Spleen (tissue), 7 donors: ENCODE data around the gene ANXA2.

ENCODE experiments used
- POLR2A ChIP-seq, 3 donors: fragments of 450-650 bp; IDR thresholded peaks; one replicate each; pipeline ENCODE4 v1.5.1; 2017; ENCODE audit warnings: antibody characterized with exemption in 3 of 3, mild to moderate bottlenecking in 1 of 3
- TF ChIP-seq, protein P1 (sequence below), 11 experiments: fragments of 200-600 bp in 7 of 11; fragments of 450-650 bp in 4 of 11; sonication (generic) in 4 of 11; IDR thresholded peaks in 8 of 11; conservative IDR thresholded peaks in 3 of 11; 1 replicate in 7 of 11; 2 replicates in 4 of 11; pipeline versions ENCODE4 v1.4.0 to v1.8.0; 2016 to 2021; ENCODE audit warnings: antibody characterized with exemption in 11 of 11, inconsistent platforms in 4 of 11, mild to moderate bottlenecking in 1 of 11
- donor health status: DM: no; HTN: no; CAD: no; lungs with moderate emphysema.
- donor health status: DM: no; HTN: no; CAD: no.
- donor health status: DM: no; HTN: no; CAD: no.

DNA sequence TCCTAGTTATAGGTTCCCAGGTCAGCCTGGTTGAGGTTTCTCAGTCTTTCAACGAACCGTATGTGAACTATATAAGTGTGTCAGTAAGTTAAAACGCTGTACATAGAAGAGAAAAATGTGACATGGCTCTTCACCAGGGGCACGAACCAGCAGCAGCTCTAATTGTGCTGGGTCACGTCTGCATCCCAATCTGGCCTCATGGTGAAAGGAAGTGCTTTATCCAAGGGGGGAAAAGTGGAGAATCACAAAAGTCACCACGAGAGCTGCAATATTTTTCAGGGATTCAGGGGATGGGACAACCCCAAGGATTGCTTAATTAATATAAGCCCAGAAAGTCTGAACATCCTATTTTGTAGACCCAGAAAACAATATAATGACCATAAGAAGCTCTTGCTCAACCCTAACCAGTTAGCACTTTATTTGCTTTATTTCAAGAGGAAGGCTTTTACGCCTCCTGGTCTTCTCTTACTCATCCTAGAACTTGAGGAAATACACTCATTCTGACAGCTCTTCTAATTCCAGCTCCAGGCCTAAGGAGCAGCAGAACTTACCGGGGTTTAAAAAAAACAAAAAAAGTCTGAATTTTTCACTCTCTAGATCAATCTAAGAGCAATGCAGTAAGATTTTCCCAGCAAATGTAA lies 16.5 kb downstream of the ANXA2 start:
- TF ChIP-seq, protein P1, sequence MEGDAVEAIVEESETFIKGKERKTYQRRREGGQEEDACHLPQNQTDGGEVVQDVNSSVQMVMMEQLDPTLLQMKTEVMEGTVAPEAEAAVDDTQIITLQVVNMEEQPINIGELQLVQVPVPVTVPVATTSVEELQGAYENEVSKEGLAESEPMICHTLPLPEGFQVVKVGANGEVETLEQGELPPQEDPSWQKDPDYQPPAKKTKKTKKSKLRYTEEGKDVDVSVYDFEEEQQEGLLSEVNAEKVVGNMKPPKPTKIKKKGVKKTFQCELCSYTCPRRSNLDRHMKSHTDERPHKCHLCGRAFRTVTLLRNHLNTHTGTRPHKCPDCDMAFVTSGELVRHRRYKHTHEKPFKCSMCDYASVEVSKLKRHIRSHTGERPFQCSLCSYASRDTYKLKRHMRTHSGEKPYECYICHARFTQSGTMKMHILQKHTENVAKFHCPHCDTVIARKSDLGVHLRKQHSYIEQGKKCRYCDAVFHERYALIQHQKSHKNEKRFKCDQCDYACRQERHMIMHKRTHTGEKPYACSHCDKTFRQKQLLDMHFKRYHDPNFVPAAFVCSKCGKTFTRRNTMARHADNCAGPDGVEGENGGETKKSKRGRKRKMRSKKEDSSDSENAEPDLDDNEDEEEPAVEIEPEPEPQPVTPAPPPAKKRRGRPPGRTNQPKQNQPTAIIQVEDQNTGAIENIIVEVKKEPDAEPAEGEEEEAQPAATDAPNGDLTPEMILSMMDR (IDR thresholded peaks at IDR 0.05 in 8 of 11, conservative IDR thresholded peaks at IDR 0.05 in 3 of 11) = no peak
- no peak for TF ChIP-seq POLR2A (IDR thresholded peaks at IDR 0.05)
